IPS-18a (cell line): Measurements from ENCODE around the gene JPH2.

ENCODE experiments used
- H3K27ac ChIP-seq: one replicate; pipeline ENCODE4 v1.5.1; 2013; ENCODE audit warnings: low read length
- H3K27me3 ChIP-seq: one replicate; pipeline ENCODE4 v1.6.1; 2013; ENCODE audit warnings: mild to moderate bottlenecking, low read length; ENCODE audit not compliant: control insufficient read depth, insufficient read depth
- H3K36me3 ChIP-seq: one replicate; pipeline ENCODE4 v1.6.1; 2013; ENCODE audit warnings: low read depth, low read length; ENCODE audit not compliant: control insufficient read depth
- H3K4me1 ChIP-seq: one replicate; pipeline ENCODE4 v1.6.1; 2013; ENCODE audit warnings: low read depth, low read length; ENCODE audit not compliant: control insufficient read depth
- H3K4me3 ChIP-seq: one replicate; pipeline ENCODE4 v1.5.1; 2013; ENCODE audit warnings: low read length
- H3K9ac ChIP-seq: one replicate; pipeline ENCODE4 v1.6.1; 2013; ENCODE audit warnings: mild to moderate bottlenecking, low read length, moderate library complexity
- H3K9me3 ChIP-seq: one replicate; pipeline ENCODE4 v1.6.1; 2013; ENCODE audit warnings: low read depth, low read length; ENCODE audit not compliant: control insufficient read depth

JPH2 gene

GRCh38 chr20:44075191-44075949, 111.6 kb downstream of the JPH2 start:
- Histone ChIP-seq H3K4me1 (no peaks in the 10 kb centered on the region), H3K4me3 (no peak overlapping the region), H3K36me3 (no peaks in the 10 kb centered on the region), H3K9me3 (no peaks in the 10 kb centered on the region), H3K27ac (no peak overlapping the region), H3K9ac (no peak overlapping the region), H3K27me3 (no peaks in the 10 kb centered on the region)

DNA sequence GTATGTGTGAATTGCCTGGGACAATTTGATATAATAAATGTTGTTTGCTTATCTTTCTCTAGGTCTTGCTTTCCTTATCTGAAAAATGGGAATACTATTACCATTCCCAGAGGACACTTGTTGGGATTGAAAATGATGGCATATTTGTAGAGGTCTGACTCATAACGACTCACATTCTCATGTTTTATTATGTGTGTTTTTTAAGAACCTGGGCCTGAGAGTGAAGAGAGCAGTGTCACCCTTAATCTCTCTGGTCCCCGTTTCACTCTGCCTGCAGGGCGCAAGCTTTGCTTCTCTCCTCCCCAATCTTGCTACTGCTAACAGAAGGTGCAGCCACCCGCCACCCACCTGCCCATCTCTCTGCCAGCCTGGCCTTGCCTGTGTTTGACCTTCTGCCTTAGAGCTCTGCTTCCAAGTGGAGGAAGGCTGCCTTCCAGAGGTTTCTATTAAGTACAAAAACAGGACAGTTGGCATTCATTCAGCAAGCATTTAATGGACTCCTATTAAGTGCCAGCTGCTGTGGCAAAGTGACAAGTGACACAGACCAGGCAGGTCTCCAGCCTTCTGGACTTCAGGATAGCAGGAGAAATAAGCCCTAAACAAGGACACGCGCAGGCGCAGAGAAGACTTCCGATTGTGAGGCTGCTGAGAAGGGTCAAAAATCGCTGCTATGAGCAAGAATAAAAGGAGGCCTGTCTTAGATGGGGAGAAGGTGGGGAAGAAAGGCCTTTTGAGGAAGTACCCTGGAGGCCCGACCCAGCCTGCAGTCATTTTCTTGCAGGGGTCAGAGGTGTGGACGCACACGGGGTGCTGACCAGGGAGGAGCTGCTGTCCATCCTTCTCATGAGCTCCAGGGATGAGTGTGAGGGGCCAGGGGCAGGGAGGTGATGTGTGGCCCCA, 112.5 kb downstream of the JPH2 start:
- no peak overlapping the region for H3K4me3 ChIP-seq
- no peak overlapping the region for H3K27ac ChIP-seq
- H3K9me3 ChIP-seq = no peaks in the 10 kb centered on the region
- no peak overlapping the region for H3K9ac ChIP-seq
- H3K36me3 ChIP-seq = no peaks in the 10 kb centered on the region
- H3K27me3 ChIP-seq = no peaks in the 10 kb centered on the region
- no peaks in the 10 kb centered on the region for H3K4me1 ChIP-seq

DNA sequence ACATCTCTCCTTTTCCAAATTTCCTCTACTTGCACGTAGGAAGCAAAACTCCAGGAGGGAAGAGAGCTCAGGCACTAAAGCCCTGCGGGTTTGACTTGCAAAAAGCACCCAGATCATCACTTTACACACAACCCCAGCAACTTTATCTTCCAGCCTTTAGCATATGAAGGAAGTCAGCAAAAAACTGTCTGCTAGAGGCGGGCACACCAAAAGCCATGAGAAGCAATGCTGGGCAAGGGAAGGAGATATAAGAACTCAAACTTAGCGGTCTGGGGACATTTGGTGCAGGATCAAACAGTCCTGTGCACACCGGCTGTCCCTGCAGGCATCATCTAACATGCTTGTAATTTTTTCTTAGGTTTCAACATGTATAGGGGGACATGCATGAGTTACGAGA, 113.3 kb downstream of the JPH2 start:
- no peaks in the 10 kb centered on the region for H3K36me3 ChIP-seq
- H3K9me3 ChIP-seq = no peaks in the 10 kb centered on the region
- H3K9ac ChIP-seq = no peak overlapping the region
- no peaks in the 10 kb centered on the region for H3K4me1 ChIP-seq
- H3K4me3 ChIP-seq = no peak overlapping the region
- H3K27me3 ChIP-seq = no peaks in the 10 kb centered on the region
- no peak overlapping the region for H3K27ac ChIP-seq

DNA sequence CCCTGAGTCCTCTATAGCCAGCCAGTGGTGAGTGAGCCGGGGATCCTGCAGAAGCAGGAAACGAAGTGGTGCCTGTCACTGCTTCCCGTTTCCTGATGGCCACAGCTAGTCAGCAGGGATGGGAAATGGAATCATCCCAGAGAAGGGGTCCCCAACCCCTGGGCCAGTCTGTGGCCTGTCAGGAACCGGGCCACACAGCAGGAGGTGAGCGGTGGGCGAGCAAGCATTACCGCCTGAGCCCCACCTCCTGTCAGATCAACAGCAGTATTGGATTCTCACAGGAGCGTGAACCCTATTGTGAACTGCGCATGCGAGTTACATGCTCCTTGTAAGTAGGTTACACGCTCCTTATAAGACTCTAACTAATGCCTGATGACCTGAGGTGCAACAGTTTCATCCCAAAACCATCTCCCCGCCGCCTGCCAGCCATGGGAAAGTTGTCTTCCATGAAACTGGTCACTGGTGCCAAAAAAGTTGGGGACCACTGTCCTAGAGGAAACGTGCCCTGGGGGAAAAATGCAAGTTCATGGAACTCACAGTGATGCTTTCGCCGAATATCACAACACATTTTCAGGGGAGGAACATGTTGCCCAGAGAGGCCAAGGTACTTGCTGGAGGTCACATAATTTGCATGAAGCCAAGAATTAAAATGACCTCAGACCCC, 113.8 kb downstream of the JPH2 start:
- Histone ChIP-seq H3K9me3 (no peaks in the 10 kb centered on the region), H3K36me3 (no peaks in the 10 kb centered on the region), H3K4me3 (no peak overlapping the region), H3K27me3 (no peaks in the 10 kb centered on the region), H3K9ac (no peak overlapping the region), H3K4me1 (no peaks in the 10 kb centered on the region), H3K27ac (no peak overlapping the region)

DNA sequence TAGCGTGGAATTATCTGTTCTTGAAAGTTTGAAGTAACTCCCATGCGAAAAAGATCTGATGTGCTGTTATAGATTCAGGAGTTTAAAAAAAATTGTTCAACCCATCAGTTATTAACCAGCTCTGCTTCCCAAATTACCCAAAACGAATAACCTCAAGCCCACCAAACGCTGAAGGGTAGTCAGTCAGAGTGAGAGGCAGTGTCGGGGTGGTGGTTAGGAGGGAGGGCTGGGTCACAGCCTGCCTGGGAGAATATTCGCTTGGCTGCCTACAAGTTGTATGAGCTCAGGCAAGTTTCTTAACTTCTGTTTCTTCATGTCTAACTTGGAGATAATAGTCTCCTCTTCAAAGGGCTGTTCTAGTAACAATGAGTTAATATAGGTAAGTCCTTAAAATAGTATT, 114.6 kb downstream of the JPH2 start:
- Histone ChIP-seq H3K36me3 (no peaks in the 10 kb centered on the region), H3K27me3 (no peaks in the 10 kb centered on the region), H3K4me1 (no peaks in the 10 kb centered on the region), H3K27ac (no peak overlapping the region), H3K9me3 (no peaks in the 10 kb centered on the region), H3K9ac (no peak overlapping the region), H3K4me3 (no peak overlapping the region)

- H3K4me3 ChIP-seq = no peak overlapping the region
- no peaks in the 10 kb centered on the region for H3K4me1 ChIP-seq
- no peaks in the 10 kb centered on the region for H3K27me3 ChIP-seq
- H3K9ac ChIP-seq = no peak overlapping the region
- no peaks in the 10 kb centered on the region for H3K36me3 ChIP-seq
- no peaks in the 10 kb centered on the region for H3K9me3 ChIP-seq
- H3K27ac ChIP-seq = no peak overlapping the region
Observed at GRCh38 chr20:44071526-44072111, 115.4 kb downstream of the JPH2 start.

DNA sequence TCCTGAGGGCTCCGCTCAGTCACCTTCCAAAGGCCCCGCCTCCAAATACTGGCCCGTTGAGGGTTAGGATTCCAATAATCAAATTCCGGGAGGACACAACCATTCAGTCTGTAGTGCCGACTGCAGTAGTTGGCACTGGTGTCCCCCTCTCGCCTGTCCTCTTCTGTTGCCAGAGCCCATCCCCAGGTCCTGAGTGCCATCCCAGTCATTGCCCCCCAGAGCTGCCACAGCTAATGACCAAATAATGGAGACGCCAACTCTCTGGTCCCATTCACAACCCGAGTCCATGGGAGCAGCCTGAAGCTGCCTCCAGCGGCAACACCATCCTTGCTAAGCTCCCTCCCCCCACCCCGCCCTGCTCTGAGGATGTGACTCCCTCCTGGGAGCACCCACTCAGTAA, 115.9 kb downstream of the JPH2 start:
- Histone ChIP-seq H3K4me3 (no peak overlapping the region), H3K27me3 (no peaks in the 10 kb centered on the region), H3K9ac (no peak overlapping the region), H3K36me3 (no peaks in the 10 kb centered on the region), H3K9me3 (no peaks in the 10 kb centered on the region), H3K4me1 (no peaks in the 10 kb centered on the region), H3K27ac (no peak overlapping the region)

- H3K9ac ChIP-seq = no peak overlapping the region
- H3K27ac ChIP-seq = no peak overlapping the region
- H3K9me3 ChIP-seq = no peaks in the 10 kb centered on the region
- H3K36me3 ChIP-seq = no peaks in the 10 kb centered on the region
- no peak overlapping the region for H3K4me3 ChIP-seq
- H3K4me1 ChIP-seq = no peaks in the 10 kb centered on the region
- no peaks in the 10 kb centered on the region for H3K27me3 ChIP-seq
Observed at GRCh38 chr20:44070139-44070900, 116.7 kb downstream of the JPH2 start.

DNA sequence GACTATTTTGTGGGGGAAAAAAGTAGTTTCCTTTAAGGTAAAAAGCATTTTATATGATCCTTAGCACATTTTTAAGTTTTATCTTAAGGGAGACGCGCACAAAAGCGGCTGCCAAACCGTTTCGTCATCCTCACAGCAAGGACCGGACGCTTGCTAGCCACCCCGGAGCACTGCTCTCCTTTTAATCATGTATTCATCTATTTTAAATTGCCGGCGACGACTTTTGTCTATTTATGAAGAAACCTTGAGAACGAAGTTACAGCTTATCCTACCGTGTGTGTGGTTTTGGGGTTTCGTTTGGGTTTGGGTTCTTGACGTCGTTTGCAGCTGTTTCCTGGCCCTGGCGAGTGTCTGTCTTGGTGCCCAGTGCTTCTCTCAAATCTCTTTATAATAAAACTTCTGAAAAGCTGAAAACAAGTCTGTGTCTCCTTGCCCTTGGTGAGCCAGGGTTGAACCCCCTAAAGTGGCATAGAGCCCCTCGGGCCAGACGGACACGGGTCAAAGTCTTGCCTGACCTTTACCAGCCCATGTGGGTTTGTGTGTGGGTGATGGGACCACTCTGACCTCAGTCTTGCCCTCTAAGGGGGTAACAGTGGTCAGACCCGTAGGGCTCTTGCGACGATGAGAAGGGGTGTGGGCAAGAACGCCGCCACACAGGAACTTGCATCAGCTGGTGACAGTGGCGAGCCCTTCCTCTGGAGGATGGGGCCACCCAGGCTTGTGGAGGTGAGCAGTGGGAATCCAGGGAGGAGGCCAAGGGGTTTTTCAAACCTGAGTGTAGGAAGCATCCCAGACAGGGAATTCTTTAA, 117.6 kb downstream of the JPH2 start:
- Histone ChIP-seq H3K27ac (no peak overlapping the region), H3K36me3 (no peaks in the 10 kb centered on the region), H3K9ac (no peak overlapping the region), H3K27me3 (no peaks in the 10 kb centered on the region), H3K4me1 (no peaks in the 10 kb centered on the region), H3K9me3 (no peaks in the 10 kb centered on the region), H3K4me3 (no peak overlapping the region)

DNA sequence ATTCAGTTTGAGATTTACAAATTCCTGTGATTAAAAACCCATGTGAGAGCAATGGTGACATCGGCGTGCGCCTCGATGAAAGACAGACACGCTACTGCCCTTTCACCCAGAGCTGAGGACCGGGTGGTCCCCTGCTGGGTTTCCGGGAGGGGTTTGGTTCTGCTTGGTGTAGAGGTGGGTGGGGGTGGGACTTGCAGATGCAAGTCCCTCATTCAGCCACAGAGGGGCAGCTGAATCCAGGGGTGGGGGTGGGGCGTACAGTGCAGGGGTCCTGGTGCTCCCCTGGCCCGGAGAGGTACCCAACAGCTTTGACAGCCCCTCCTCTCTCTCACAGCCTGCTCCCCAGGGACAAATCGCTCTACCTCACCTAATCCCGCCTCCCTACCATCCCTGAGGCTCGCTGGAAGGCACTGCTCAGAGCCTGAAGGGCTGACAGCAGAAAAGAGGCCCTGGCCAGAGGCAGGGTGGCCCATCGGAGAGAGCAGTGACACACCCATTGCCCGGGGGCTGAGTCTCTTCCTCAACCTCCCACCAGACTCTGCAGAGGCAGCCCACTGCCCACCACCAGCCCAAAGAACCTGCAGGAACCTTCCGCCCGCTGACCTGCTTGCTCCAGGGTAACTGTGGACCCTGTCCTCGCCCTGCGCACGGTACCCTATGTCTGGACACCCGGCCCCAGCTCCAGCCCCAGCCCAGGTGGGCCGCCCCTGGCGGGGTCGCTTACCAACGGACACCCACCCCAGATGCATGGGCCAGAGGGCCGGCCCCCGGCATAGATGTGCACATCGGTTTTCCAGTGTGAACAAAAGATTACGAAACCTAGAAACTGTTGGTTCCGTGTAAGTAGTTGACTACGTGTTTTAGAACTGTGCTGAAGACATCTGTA, 118.4 kb downstream of the JPH2 start:
- H3K9me3 ChIP-seq = no peaks in the 10 kb centered on the region
- H3K9ac ChIP-seq = no peak overlapping the region
- no peak overlapping the region for H3K27ac ChIP-seq
- H3K27me3 ChIP-seq = no peaks in the 10 kb centered on the region
- H3K4me3 ChIP-seq = no peak overlapping the region
- no peaks in the 10 kb centered on the region for H3K4me1 ChIP-seq
- H3K36me3 ChIP-seq = no peaks in the 10 kb centered on the region
